ENCODE results near the gene GUCA2A.
A peak's percentile ranks its signal among the peaks of the same experiment; 100 is the strongest.

The GUCA2A gene

DNA sequence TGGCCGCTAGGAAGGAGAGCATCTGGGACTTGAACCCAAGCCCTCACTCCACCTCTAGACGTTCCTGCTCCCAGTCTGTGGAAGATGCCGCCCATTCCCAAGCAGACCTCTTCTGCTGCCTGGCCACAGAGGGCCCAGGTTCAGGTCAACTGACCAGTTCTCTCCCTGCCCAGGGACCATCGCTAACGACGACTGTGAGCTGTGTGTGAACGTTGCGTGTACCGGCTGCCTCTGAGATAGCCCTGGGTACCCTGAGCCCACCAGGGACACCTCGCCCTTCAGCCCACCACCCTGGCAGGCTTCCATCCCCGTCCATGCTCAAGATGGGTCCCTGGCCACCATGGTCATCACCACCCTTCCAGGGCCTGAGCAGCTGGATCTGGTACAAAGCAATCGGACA, 9.2 kb downstream of the GUCA2A start:
- DNase-seq (ENCODE audit: low read depth in 3 of 3, low spot score in 1 of 3): no peak

DNA sequence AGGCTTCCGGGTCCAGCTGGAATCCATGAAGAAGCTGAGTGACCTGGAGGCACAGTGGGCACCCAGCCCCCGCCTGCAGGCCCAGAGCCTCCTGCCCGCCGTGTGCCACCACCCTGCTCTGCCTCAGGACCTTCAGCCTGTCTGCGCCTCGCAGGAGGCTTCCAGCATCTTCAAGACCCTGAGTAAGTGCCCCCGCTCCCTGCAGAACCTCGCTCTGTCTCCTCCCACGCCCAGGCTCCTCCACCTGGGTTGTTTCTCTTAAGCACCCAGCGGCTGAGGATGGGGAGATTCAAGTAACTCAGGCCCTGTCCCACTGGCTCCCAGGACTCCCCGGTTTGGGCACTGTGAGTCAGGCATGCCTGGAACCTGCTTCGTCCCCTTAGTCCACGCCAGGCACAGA, 9.9 kb downstream of the GUCA2A start:
- DNase-seq (ENCODE audit: low read depth in 3 of 3, low spot score in 1 of 3): no peak

DNA sequence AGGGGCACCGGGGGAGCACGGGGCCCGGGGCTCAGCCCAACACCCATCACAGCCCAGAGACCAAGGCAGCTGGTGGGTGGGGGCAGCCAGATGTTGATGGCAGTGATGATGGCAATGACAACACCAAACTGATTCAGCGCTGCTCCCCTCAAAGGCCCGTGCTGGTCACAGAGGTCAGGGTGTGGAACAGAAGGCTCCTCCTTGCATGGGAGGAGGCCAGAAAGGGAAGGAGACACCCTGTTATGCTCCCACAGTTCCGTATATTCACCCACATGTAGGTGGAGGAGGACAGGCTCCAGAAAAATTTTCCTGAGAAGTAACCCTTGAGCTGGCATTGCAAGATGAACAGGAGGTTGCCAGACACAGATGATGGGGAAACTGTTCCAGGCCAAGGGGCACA, 10.9 kb downstream of the GUCA2A start:
- DNase-seq (ENCODE audit: low read depth in 3 of 3, low spot score in 1 of 3): no peak

DNA sequence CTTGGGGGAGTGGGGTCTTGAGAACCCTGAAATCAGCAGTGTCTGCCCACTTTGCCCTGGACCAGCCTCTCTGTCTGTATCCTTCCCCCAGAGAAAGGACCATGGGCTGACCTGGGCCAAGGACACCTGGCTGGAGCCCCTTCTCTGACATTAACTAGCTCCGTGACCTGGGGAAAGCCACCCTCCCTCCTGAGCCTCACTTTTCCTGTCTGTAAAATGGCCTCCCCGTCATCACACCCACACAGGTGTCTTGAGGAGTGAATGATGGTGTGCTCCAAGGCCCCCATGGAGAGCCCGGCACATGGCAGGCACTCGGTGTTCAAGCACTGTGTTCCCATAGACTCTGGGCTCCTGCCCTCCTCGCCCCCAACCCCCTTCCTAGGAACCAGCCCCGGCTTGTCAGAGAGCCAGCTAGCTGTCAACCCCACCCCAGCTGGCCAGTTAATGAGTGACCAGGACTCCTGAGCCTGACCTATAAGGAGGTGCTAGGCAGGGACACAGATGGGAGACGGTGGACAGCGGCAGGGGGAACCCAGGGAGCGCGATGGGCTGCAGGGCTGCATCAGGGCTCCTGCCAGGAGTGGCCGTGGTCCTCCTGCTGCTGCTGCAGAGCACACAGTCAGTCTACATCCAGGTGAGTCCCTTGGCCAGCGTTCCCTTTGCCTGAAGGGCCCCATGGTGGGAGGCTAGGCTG, 11.5 kb downstream of the GUCA2A start, which contains the start of gene GUCA2B:
TSS of gene GUCA2B (plus strand) at position 504 of the 694 bp plus-strand sequence. CDS start at position 545, 41 bp downstream.
- no peak for DNase-seq (ENCODE audit: low read depth in 3 of 3, low spot score in 1 of 3)

DNA sequence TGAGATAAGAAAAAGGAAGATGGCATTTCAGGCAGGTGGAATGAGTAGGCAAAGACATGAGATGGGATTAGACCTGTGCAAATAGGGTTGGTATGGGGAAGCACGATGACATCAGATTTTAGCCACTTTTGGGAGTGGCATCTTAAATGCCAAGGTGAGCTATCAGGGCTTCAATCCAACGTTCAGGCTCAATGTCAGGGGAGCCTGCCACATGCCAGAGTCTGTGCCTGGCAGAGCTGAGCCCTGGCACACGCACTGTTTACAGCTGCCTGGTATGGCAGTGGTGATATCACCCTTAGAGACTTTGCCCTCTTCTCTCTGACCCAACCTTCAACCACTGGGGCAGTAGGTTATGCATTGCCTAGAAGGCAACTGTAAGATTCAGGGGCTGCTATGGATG, 12.4 kb downstream of the GUCA2A start:
- DNase-seq (ENCODE audit: low read depth in 3 of 3, low spot score in 1 of 3): no peak

DNA sequence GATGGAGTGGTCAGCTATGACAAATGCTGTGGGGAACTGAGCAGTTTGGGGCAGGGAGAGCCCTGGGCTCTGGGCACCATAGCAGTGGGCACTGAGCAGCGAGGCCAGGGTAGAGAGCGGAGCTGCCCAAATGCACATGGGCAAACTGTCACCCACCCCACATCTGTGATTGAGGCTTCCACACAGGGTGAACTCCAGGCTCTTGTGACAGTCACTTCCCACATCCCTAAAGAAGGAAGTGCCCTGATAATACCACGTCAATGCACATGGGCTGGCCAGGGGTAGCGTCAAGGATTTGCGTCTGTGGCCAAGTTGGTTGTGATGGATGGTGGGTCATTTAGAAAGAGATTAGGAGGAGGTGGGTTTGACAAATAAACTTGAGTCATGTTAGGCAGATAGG, 13.9 kb downstream of the GUCA2A start:
- no peak for DNase-seq (ENCODE audit: low read depth in 3 of 3, low spot score in 1 of 3)

DNA sequence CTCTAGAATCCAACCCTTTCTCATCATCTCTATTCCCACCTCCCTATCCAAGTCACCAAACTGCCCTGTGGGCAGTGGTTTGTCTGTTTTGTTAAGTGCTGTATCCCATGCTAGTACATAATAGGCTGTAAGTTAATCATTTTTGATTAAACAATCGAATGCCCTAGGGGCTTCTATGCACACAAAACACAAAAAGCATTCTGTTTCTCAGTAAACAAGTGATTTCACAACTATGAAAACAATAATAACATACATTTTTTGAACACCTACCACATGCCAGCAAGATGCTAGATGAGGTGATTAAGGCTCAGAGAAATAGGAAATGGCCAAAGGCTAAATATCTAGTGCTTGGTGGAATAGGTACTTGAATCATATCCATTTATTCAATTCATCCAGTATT, 16.4 kb downstream of the GUCA2A start:
- no peak for DNase-seq (ENCODE audit: low read depth in 3 of 3, low spot score in 1 of 3)

DNA sequence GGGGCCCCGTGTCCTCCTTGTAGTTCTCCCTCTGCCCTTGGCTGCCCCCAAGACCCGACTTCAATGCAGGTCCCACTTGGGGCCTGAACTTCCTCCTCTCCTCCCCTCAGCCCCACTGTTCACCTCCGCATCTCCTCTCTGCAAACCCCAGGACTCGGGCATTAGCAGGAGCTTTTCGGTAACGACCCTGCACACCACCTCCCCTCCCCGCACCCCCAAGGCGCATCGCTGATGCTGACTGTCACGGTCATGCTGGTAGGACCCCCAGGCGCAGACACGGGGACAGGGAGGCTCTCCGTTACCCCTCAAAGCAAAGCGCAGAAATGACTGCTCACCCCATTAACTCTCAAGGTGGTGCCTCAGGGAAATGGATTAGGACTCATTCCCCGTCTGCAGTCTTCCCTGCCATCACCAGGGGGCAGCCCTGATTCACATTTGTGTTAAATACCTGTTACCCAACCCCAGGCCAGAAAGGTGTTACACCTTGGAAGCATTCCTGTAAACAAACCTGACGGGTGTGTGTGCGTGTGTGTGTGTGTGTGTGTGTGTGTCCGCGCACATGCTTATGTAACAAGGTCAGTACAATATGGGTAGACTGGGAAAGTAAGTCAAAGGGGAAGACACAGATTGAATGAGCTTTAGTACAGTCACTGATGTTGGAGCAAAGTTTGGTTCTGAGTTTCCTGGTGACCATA, 17.8 kb downstream of the GUCA2A start:
- DNase-seq (ENCODE audit: low read depth in 3 of 3, low spot score in 1 of 3): peak; percentile 9 to 66 (median 19)

DNA sequence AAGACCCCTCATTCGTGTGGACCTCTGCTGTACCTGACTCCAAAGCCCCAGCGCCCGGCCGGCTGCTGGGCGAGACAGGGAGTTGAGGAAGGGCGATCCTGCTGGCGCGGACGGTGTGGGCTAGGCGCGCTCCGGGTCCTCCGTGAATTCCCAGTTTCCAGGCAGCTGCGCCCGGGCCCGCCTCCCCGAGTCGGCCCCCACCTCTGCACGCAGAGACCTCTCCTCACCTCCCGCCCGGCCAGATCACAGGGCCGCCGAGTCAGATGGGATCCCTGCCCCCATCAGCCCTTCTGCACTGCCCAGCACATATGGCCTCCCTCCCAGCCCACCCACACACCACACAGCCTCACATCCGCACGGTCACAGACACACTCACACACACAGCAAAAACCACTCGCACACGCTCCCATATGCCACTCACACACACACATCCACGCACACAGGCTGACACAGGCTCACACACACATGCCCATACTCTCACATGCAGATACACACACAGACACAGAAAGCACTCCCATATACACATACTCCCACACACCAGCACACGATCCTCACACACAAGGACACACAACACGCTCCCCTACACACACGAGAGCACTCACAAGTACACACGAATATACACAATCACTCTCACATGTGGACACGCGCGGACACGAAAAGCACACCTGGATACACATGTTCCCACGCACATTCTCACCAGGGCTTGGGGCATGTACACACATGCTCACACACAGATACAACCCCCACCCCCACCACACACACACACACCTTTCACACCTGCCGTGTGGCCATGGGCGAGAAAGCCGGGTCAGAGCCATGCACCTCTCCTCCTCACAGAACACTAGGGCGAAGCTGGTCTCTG, 18.6 kb downstream of the GUCA2A start:
- no peak for DNase-seq (ENCODE audit: low read depth in 3 of 3, low spot score in 1 of 3)

DNA sequence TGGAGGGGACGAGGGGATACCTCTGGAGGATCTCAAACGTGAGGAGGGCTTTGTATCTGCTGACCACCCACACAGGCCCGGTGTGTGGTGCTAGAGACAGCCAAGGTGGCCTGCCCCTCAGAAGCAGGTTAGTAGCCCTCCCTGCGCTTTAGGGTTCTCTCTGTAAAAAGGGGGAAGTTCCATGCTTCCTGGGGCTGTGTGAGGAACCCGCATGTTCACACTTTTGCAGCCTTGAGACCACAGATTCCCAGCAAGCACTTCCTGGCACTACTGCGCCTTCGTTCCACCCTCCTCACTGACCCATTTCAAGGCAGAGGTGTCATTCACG, 19.2 kb downstream of the GUCA2A start:
- no peak for DNase-seq (ENCODE audit: low read depth in 3 of 3, low spot score in 1 of 3)

DNA sequence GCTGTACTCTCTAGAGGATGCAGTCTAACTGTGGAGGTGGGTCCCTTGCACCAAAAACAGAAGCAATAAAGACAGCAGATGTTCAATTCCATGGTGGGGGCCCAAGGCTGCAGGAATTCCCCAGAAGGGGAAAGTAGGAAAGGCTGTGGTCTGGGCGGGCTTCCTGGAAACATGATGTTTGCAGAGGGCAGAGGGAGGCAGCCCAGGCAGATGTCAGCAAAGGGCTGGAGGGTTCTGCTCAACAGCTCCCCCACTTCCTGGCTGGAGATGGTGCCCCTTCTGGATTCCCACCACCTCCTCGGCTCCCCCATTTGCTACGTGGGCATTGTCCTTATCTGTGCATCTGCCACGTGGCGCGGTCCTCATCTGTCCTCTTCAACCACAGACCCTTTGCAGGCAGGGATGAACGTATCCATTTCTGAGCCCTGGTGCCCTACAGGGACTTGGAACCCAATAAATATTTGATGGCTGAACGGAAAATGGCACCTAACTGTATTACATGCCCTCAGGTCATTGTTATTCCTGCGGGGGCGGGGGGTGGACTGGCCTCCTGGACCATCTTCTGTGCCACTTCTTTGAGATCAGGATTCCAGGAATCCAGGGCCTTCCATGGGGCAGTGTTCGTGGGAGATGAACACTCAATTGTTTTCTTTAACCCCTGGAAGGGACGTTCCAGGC, 19.7 kb downstream of the GUCA2A start:
- DNase-seq (ENCODE audit: low read depth in 3 of 3, low spot score in 1 of 3): no peak

DNA sequence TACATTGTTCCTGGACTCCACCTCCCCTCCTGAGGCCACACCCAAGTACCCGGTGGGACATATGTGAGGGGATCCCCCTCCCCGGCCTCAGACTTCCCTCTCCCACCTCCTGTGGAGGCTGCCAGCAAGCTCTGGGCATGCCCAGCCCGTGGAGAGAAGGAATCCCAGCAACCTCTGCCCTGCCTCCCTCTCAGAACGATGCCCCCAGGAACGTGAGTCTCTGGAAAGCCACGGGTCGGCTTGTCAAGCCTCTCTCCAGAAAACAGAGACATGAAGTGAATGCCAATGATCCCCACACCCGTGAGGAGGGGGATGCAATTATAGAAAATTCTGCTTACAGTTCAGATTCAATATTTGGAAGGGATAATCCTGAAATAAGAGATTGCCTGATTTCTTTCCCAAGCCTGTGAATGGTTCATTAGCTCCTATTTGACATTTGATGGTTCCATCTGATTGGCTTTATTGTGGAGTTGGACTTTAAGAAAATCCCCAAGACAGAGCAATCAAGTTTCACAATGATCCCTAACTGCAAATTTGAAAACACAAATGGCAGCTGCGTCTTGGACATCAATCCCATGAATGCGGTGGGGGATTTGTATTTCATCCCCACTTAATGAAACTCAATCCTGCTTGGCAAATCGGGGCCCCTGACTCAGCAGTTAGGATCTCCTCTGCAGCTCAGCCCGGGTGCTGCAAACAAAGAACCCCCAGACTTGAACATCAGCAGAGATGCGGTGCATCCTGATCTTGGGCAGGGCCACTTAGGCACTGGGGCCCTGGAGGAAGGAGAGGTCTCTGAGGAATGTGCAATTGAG, 20.4 kb downstream of the GUCA2A start:
- no peak for DNase-seq (ENCODE audit: low read depth in 3 of 3, low spot score in 1 of 3)

DNA sequence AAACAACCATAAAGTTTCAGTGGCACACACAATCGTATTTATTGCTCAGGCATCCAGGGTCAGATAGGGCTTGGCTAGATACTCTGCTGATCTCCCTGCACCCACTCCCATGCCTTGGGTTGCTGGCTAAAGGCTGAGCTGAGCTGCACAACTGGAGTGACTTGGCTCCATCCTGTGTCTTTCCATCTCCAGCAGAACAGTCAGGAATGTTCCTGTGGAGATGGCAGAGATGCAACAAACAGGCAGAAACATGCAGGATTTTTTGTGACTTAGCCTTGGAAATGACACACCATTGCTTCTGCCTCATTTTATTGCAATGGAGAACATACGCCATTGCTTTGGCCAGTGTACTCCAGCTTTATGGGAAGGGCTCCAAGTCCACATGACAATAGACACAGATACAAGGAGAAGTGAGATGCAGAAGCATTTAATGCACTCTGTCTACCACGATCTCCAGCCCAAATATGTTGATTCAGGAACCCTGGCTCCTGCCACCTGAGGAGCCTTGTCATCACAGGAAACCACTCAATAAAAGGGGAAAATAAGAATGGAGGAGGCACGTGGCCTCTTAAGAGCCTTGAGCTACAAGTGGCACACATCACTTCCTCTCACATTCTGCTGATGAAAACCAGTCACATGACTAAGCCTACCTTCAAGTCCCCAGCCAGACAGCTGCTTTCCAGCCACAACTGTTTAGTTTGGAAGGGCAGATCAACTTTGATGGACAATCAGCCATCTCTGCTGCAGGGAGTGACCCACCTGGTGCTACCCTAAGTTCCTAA, 21.5 kb downstream of the GUCA2A start:
- DNase-seq (ENCODE audit: low read depth in 3 of 3, low spot score in 1 of 3): no peak

DNA sequence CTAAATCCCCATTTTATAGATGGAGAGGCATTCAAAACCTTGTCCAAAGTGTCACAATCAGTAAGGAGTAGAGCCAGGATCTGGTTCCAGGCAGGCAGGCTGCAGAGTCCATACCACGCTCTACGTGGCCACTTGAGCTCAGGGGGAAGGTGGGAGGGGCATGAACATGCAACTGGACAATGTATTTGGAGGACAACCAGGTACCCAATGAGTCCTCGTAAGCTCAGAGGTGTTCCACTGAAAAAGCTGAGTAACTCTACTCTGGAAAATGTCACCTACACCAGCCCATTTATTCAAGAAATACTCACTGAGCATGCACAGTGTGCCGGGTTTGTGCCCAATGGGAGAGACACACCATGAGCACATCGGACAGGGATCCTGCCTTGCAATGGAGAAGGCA, 22.6 kb downstream of the GUCA2A start:
- no peak for DNase-seq (ENCODE audit: low read depth in 3 of 3, low spot score in 1 of 3)

DNA sequence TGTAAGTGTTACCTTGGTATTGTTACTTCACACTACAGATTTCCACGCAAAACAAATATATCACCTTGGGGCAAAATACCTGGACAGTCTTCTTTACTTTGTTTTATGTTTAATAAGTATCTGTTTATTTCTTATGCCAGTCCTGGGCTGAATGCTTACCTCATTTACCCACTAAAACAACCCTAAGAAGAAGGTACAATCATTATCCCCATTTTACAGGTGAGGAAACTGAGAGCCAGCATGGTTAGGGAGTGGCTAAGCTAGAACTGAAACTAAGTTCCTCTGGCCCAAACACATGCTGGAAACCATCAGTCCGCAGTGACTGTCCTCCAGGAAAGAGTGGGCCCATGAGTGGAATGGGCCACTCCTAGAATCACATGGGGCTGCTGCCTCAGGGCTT, 24.4 kb downstream of the GUCA2A start:
- DNase-seq (ENCODE audit: low read depth in 3 of 3, low spot score in 1 of 3): no peak

DNA sequence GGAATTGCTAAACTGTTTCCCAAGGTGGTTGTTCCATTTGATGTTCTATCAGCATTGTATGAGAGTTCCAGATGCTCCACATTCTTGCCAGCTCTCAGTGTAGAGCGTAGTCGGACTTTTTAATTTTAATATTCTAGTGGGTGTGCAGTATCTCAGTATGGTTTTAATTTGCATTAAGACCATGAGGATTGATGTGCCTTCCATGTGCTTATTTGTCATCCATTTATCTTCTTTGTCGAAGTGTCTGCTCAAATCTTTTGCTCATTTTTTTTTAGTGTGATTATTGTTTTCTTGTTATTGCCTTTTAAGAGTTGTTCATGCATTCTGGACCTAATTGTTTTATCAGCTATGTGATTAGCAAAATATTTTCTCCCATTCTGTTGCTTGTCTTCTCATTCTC, 25.1 kb downstream of the GUCA2A start:
- DNase-seq (ENCODE audit: low read depth in 3 of 3, low spot score in 1 of 3): no peak

DNA sequence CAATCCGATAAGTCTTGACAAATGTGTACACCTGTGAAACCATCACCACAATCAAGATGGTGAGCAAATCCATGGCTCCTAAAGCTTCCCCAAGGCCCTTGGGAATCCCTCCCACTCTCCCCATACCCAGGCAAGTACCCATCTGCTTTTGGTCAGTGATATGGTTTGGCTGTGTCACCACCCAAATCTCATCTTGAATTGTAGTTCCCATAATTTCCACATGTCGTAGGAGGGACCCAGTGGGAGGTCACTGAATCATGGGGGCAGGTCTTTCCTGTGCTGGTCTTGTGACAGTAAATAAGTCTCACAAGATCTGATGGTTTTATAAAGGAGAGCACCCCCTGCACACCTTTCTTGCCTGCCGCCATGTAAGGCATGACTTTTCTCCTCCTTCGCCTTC, 26.0 kb downstream of the GUCA2A start:
- DNase-seq (ENCODE audit: low read depth in 3 of 3, low spot score in 1 of 3): no peak

DNA sequence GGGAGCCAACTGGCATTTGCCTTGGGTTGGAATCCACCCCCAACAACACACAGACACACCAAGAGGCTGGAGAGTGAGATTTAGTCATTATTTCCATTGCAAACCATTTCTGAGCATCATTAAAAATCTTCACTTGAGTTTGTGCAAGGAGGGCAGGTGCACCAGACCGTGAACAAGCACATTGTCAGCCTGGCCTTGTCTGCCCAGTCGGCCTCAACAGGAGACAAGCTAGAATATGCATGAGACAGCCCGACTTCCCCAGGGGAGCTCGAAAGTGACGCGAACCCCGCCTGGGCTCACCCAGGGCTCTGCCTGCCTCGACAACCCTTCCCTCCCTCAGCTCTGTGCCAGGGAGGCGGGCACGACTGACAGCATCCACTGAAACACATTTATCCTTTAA, 26.8 kb downstream of the GUCA2A start:
- no peak for DNase-seq (ENCODE audit: low read depth in 3 of 3, low spot score in 1 of 3)

DNA sequence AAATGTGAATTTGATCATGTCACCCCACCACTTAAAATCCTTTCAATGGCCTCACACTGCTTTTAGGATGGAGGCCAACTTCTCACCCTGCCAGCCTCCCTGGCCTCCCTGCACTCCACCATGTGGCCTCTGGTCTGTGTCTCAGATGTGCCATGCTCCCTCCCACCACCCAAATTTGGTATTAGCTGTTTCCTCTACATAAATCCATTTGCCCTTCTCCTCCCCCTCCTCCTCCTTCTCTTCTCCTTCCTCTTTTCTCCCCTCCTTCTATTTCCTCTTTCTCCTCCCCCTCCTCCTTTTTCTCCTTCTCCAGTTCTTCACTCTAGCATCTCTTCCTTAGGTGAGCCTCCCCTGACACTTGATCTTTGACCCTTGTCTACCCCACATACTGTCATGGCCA, 28.1 kb downstream of the GUCA2A start:
- no peak for DNase-seq (ENCODE audit: low read depth in 3 of 3, low spot score in 1 of 3)

DNA sequence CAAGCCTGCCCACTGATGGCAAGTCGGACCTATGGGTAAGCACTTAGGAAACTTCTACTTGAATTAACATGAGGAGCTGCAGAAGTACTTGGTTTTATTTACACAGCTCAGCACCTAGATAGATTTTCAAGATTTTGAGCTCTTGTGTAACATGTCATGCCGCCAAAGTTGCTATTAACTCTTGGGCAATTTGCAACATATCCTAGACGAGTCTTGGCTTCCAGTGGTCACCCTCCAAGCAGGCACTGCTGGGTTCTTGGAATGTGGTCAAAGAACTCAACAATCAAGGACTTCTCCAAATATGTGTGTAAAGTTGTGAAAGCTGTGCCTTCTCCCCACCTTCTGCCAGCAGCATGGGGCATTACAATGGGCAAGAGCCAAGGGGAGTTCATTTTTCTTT, 29.1 kb downstream of the GUCA2A start:
- DNase-seq (ENCODE audit: low read depth in 3 of 3, low spot score in 1 of 3): no peak
